ENCODE results near the gene RND3. TPM values are rescaled to one million over a fixed set of nuclear protein-coding genes. Genes with fewer than 3 reads are reported as not detected.

Gene RND3
- total RNA-seq, 1 donor from 2014 or later, result 19.2 TPM

GRCh38 chr2:150494234-150494945 lies 6.9 kb upstream of the RND3 start:
- DNase-seq (ENCODE audit: low spot score) (no peak), ATAC-seq (peak; percentile 90)

GRCh38 chr2:150491943-150492342 lies 4.5 kb upstream of the RND3 start:
- DNase-seq (ENCODE audit: low spot score) (no peak), ATAC-seq (peak; percentile 22)

DNA sequence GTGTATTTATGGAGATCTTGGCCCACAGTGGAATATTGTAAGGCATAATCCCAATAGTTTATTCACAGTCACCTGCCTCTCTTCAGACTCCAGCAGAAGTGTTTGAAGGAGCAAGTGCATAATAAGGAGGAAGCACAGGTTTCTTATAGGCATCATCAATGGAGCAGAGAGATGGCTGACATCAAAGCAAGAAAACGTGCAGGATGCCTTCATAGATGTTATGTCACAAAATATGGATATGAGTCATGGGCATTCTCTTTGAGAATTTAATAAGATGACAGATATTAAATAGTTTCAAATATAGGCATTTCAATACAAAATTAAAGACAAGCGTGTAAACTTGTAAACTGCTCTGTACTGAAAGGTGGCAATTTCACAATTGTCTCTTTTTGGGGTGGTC lies 4.0 kb upstream of the RND3 start:
- ATAC-seq (no peak), DNase-seq (ENCODE audit: low spot score) (no peak)

GRCh38 chr2:150490466-150490865 lies 3.0 kb upstream of the RND3 start:
- no peak for DNase-seq (ENCODE audit: low spot score)
- ATAC-seq, result no peak

GRCh38 chr2:150486539-150487484 lies 655 bp downstream of the RND3 start:
- ATAC-seq (peak; percentile 26), DNase-seq (ENCODE audit: low spot score) (peak; percentile 53)

GRCh38 chr2:150485871-150486538 lies 1.5 kb downstream of the RND3 start:
- peak; percentile 72 for DNase-seq (ENCODE audit: low spot score)
- ATAC-seq, result peak; percentile 58

DNA sequence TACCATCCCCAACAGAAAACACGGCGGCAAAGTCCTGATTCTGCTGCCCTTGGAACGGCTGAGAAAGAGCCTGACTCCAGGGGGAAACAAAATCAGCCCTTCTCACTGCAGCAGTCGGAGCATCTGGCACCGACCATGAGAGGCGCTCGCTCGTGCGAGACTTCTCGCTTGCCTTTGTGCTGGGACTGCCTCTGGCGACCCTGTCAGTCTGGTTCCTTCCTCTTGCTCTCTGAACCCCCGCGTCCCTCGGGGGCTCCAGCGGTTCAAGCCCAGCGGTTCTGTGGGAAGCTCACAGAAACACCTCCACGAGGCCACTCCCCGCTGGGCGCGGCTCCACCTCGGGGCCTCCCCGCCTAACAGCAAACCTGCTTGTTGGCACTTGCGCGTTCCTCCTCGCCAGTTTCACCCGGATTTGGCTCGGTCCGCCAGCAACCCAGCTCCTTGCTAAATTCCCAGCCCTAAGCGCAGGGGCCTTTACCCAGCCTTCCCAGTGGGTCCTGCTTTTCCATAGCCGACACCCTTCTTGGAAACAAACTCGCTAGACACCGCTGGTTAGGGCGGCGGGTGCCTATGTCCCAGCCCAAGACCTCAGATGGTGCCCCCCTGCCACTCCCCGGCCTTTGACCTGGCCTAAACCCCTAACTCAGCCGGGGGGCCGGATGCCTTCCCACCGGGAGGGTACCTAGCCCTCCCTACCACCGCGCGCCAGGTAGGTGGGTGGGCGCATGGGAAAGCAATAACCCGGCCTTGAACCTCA lies 2.2 kb downstream of the RND3 start:
- DNase-seq (ENCODE audit: low spot score) (peak; percentile 91), ATAC-seq (peak; percentile 73)

- DNase-seq (ENCODE audit: low spot score), result no peak
- ATAC-seq, result no peak
These were observed 2.9 kb downstream of the RND3 start for GRCh38 chr2:150484461-150485021.

DNA sequence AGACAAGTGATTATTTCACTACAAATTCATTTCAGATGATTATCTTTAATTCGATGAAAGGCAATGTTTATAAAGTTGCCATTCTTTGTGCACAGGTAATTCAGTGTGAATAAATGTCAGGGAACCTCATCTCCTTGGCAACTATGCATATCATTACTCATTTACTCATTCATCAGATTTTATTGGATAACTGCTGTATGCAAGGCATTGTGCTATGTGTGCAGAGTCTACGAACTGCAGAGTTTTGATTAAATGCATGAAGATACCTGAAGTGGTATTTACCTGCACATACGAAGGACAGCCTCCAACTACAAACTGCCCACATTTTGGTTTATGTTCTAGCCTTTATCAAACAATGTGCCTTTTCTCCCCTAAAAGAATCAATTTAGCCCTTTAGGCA lies 3.5 kb downstream of the RND3 start:
- ATAC-seq (no peak), DNase-seq (ENCODE audit: low spot score) (no peak)

DNA sequence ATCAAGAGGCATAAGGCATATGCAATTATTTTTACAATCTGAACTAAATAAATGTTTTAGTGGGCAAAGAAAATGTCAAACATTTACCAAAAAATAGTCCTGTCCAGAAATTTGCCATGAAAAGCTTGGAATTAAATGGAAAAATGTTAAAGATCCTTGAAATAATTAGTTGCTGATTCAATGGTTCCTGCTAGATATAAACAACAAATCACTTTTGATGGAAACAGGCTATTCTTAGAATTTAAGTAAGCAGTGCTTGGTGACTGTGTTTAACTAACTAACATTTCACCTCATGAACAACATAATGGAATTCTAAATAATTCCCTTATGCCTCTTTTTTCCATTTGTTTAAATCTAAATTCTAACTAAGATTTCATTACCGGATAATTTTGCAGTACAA lies 3.9 kb downstream of the RND3 start:
- DNase-seq (ENCODE audit: low spot score) (no peak), ATAC-seq (no peak)

GRCh38 chr2:150482667-150483400 lies 4.6 kb downstream of the RND3 start:
- no peak for DNase-seq (ENCODE audit: low spot score)
- no peak for ATAC-seq

GRCh38 chr2:150482111-150482510 lies 5.4 kb downstream of the RND3 start:
- no peak for DNase-seq (ENCODE audit: low spot score)
- ATAC-seq, result no peak

DNA sequence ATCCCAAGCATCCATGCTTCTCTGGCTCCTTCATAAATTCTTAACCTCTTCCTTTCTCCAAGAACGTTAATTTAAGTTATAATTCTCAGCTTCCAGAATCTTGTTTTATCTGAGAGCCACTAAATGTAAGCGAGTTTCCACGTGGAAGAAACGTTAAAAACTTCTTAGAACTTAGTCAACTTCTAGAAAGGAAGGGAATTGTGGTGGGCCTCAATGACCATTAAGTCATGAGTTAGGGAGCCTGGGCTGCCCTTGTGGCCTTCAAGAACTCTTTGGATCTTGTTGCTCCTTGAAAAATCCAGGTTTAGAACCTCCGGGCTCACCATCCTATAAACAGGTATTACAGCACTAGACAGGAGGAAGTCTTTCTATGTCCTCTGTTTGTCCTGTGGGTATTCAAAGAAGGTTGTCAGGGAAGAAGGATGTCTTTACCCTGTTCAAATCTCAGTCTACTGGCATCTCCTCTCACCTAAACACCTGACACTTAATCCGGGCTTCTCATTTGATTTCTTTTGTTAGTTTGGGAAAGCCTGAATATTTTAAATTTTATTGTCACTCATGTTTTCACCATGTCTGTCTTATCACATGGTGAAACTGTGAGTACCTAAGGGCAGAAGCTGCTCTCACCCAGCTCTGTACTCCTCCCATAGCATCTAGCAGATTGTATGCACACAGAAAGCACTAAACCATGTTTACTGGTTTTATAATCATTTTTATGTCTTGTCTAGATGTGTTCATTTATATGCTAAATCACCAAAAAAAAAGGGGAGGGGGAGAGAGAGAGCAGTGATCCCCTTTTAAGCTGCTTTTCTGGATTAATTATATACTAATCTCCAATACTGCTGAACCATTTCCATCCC lies 6.3 kb downstream of the RND3 start:
- DNase-seq (ENCODE audit: low spot score) (no peak), ATAC-seq (no peak)

GRCh38 chr2:150480241-150480640 lies 7.2 kb downstream of the RND3 start:
- no peak for DNase-seq (ENCODE audit: low spot score)
- no peak for ATAC-seq

- no peak for ATAC-seq
- no peak for DNase-seq (ENCODE audit: low spot score)
These were observed 8.2 kb downstream of the RND3 start for GRCh38 chr2:150479075-150479915.

DNA sequence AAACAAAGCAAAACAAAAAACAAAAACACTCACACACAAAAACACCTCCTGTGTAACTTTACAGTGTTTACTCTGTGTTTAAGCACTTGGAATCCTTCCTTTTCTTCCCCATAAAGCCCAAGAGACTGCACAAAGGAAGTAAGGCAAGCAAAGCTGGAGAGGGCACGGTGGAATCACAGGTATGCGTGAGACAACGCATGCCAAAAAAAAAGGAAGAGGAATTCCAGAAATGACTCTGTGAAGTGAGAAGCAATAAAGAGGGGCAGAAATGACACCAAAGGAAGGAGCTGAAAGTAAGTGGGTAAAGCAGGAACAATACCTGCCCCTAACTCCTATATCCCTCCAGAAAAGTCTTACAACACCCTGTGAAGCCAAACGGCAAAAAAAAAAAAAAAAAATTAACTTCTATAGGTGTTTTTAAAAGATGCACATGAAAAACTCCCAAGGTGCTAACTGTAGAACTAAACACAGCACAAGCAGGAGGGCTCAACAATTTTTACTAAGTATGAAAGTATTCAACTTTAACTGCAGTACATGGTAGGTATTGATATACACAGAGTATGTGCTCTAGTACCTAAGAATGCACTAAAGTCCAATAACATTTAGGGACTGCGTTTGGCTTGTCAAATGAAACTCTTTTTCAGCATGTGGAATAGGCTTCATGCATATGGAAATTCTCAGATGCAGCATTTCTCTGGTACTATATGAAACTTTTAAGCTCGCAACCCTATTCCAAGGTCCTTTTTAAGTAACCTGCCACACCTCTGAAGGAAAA lies 9.1 kb downstream of the RND3 start:
- ATAC-seq, result peak; percentile 19

DNA sequence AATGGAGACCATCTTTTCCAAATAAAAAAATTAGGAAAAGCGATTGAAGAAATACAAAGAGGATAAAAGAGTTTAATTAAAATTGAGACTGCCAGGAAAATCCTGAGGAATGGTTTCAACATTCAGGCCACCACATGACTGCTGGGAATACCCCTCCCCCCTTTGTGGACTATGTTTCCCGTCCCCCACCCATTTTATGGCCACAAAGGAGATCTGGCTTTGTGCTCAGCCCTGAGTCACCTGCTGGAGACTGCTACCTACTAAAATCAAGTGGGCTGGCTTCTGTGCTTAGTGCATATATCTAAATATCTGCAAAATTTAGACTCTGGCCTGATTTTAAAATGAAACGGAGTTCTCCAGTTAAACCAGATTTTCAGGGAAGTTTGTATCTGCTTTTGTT lies 10.1 kb downstream of the RND3 start:
- ATAC-seq (peak; percentile 46), DNase-seq (ENCODE audit: low spot score) (no peak)

More for the DNA sequence above, 9.1 kb downstream of the RND3 start:
- no peak for DNase-seq (ENCODE audit: low spot score)

Measured in left lobe of liver (tissue), 2 donors.